ENCODE data around the gene GSTK1. TPM values are rescaled to one million over a fixed set of nuclear protein-coding genes. Genes with fewer than 3 reads are reported as not detected.

The GSTK1 gene
- total and polyA plus RNA-seq, 9 of the 15 experiments (the other 6 are each of a cell fraction or from before 2014, with no cell fraction given), result 155 to 441 (median 233) TPM

DNA sequence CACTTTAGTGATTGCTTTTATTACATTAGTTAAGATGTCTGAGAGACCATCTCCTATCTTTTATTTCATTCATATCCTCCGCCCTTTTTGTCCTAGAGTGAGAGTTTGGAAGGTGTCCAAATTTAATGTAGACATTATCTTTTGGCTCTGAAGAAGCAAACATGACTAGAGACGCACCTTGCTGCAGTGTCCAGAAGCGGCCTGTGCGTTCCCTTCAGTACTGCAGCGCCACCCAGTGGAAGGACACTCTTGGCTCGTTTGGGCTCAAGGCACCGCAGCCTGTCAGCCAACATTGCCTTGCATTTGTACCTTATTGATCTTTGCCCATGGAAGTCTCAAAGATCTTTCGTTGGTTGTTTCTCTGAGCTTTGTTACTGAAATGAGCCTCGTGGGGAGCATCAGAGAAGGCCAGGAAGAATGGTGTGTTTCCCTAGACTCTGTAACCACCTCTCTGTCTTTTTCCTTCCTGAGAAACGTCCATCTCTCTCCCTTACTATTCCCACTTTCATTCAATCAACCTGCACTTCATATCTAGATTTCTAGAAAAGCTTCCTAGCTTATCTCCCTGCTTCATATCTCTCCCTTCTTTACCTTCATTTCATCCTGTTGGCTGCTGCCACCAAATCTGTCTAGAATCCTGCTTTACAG, 42.3 kb downstream of the GSTK1 start:
- no peaks in the 10 kb centered on the region for H3K27me3 ChIP-seq (ENCODE audit: control insufficient read depth in 2 of 2, insufficient read depth in 2 of 2, low read length in 2 of 2)
- no peak overlapping the region for H3K9ac ChIP-seq (ENCODE audit: insufficient read depth in 1 of 2, low read depth in 2 of 2, low read length in 2 of 2)
- H3K9me1 ChIP-seq (ENCODE audit: control insufficient read depth, insufficient read depth, low read length), result no peaks in the 10 kb centered on the region
- WGBS (ENCODE audit: insufficient coverage, low coverage, missing lambda C conversion rate), result 42% methylated on average over 10 of the region's 10 CpGs
- H3K4me1 ChIP-seq (replicated peaks in 1 of 2; ENCODE audit: control insufficient read depth in 2 of 2, insufficient read depth in 2 of 2, low read length in 2 of 2), result no peaks in the 10 kb centered on the region
- POLR2A ChIA-PET, result interaction anchor here (0.8 to 1.7 kb wide), 3 partner anchors 13 to 65 kb away, joined by 4 to 7 read pairs (median 4); no protein-coding TSS in a partner anchor
- H3K4me2 ChIP-seq (ENCODE audit: insufficient read depth, low read length), result no peak overlapping the region
- no peak overlapping the region for H2AFZ ChIP-seq (ENCODE audit: low read depth, low read length)
- no peaks in the 10 kb centered on the region for H3K9me3 ChIP-seq (replicated peaks; ENCODE audit: control insufficient read depth, insufficient read depth, low read depth, low read length)
- CTCF ChIA-PET (ENCODE audit: low intra/inter-chr PET ratio), result interaction anchor here (0.7 to 4.1 kb wide), 2 partner anchors 65 to 717 kb away, joined by 4 to 39 read pairs; no protein-coding TSS in a partner anchor
- no peak overlapping the region for H3K27ac ChIP-seq (ENCODE audit: extremely low read depth, low read depth, low read length)
- ATAC-seq, result peak; percentile 97
- no peaks in the 10 kb centered on the region for H3K79me2 ChIP-seq (ENCODE audit: control insufficient read depth, insufficient read depth, low read length)
- DNase-seq (ENCODE audit: extremely low read depth in 1 of 4, low spot score in 3 of 4), result peak; percentile 76 to 88 (median 78)
- H3K36me3 ChIP-seq (ENCODE audit: control insufficient read depth, insufficient read depth, low read length), result peaks cover 78% of the 10 kb centered on the region
- no peak overlapping the region for H3K4me3 ChIP-seq
- peaks cover 12% of the 10 kb centered on the region; the same call in 1 of the 2 replicates for H4K20me1 ChIP-seq (replicated peaks; ENCODE audit: control insufficient read depth, insufficient read depth, low read length)
- in situ Hi-C loops (cut with MboI), result loop anchor here (10.0 kb wide), 2 partner anchors 61 to 291 kb away; no protein-coding TSS in a partner anchor
- FAIRE-seq, result peak; percentile 86
- intact Hi-C loops (cut with micrococcal nuclease), result loop anchor here (1.0 to 2.0 kb wide), 3 partner anchors 37 to 297 kb away; no protein-coding TSS in a partner anchor
- TSS peak; percentile 4 for BruUV-seq (replicated peaks)
- no peak for TF ChIP-seq RBM39 (optimal IDR thresholded peaks at IDR 0.05; ENCODE audit: low read depth, low read length)
- no peak for TF ChIP-seq ZNF253 (CRISPR knock-in tag; conservative IDR thresholded peaks at IDR 0.05)
- no peak for TF ChIP-seq ZNF586 (CRISPR knock-in tag; conservative IDR thresholded peaks at IDR 0.05)
- TF ChIP-seq ZNF282 (CRISPR knock-in tag; IDR thresholded peaks at IDR 0.05), result no peak
- TF ChIP-seq CHAMP1 (IDR thresholded peaks at IDR 0.05), result no peak
- 0 out of 2 replicates have a peak, but pooled peaks have one; percentile 11 for TF ChIP-seq CGGBP1 (CRISPR knock-in tag; IDR thresholded peaks at IDR 0.05)
- TF ChIP-seq DLX4 (CRISPR knock-in tag; IDR thresholded peaks at IDR 0.05), result no peak
- no peak for TF ChIP-seq MAFG (tag; conservative IDR thresholded peaks at IDR 0.05)
- TF ChIP-seq MLX (CRISPR knock-in tag; conservative IDR thresholded peaks at IDR 0.05), result no peak
- TF ChIP-seq MAFF (IDR thresholded peaks at IDR 0.05; ENCODE audit: low read length), result no peak
- peak; percentile 64; the same call in 1 of the 2 replicates for TF ChIP-seq CC2D1A (IDR thresholded peaks at IDR 0.05)
- no peak for TF ChIP-seq CREB3 (tag; conservative IDR thresholded peaks at IDR 0.05; ENCODE audit: low read depth)
- no peak for TF ChIP-seq PRPF4 (IDR thresholded peaks at IDR 0.05; ENCODE audit: insufficient read depth, low read depth, low read length, poor library complexity, severe bottlenecking)
- TF ChIP-seq YY1 (IDR thresholded peaks at IDR 0.05; ENCODE audit: borderline replicate concordance in 1 of 3, control insufficient read depth in 1 of 3, extremely low read depth in 1 of 3, insufficient read depth in 3 of 3, insufficient read length in 1 of 3, insufficient replicate concordance in 2 of 3, low read depth in 1 of 3, low read length in 2 of 3), result no peak
- no peak for TF ChIP-seq ZFPM2 (CRISPR knock-in tag; IDR thresholded peaks at IDR 0.05)
- TF ChIP-seq ZNF121 (CRISPR knock-in tag; conservative IDR thresholded peaks at IDR 0.05), result peak; percentile 99
- TF ChIP-seq KHSRP (IDR thresholded peaks at IDR 0.05), result no peak

All from K562 (cell line).